Astrocyte of the spinal cord (primary cell): Measurements from ENCODE around the gene TBC1D14.

ENCODE experiments used
- DNase-seq: peaks from one replicate; pipeline ENCODE4 v3.0.0; 2011; ENCODE audit warnings: low read depth, low spot score
- H3K4me3 ChIP-seq: 2 replicates; pipeline ENCODE4 v1.5.1; 2011; ENCODE audit warnings: low read depth, mild to moderate bottlenecking, low read length, moderate library complexity
- in situ Hi-C: cut with HindIII; loops from 2 replicates; pipeline ENCODE4 v1.10.0; 2017; ENCODE audit warnings: low sequenced_read_pairs
- TF ChIP-seq, protein P1 (sequence below): IDR thresholded peaks from 2 replicates; pipeline ENCODE4 v1.5.1; 2012; ENCODE audit warnings: low read depth, mild to moderate bottlenecking, low read length, inconsistent platforms

The TBC1D14 gene

DNA sequence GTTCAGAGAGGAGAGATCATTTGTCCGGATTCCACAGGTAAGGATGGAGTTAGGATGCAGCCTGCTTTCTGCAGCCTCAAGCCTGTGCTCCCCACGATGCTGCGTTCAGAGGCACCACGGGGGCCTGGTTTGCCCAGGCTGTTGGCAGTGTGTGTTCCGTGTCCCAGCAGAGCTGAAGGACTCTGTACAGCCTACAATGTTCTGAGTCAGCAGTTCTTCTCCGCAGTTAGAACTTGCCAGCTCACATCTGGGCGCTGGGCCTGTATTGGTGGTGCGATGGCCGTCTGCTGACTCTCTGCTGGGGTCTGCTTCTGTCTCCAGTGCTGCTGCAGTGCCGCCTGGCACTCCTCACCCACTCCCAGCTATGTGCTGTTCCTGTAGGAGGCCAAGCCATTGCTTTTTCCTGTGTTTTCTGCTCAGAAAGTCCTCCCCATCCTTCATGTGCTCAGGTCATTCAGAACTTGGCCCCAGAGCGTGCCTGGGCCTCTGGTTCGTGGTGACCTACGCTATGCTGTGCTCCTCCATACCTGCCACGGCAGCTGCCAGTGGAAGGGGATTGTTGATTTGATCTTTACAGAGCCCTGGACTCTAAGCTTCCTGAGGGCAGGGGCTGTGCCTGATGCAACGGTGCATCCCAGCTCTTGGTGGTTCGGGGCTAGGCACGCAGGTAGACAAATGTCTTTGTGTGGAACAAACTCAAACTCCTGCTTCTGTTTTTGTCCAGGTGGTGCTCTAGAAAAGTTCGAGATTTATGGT is 91.0 kb downstream of the TBC1D14 start:
- in situ Hi-C loops = no loop called here
- DNase-seq = no peak
- TF ChIP-seq, protein P1, sequence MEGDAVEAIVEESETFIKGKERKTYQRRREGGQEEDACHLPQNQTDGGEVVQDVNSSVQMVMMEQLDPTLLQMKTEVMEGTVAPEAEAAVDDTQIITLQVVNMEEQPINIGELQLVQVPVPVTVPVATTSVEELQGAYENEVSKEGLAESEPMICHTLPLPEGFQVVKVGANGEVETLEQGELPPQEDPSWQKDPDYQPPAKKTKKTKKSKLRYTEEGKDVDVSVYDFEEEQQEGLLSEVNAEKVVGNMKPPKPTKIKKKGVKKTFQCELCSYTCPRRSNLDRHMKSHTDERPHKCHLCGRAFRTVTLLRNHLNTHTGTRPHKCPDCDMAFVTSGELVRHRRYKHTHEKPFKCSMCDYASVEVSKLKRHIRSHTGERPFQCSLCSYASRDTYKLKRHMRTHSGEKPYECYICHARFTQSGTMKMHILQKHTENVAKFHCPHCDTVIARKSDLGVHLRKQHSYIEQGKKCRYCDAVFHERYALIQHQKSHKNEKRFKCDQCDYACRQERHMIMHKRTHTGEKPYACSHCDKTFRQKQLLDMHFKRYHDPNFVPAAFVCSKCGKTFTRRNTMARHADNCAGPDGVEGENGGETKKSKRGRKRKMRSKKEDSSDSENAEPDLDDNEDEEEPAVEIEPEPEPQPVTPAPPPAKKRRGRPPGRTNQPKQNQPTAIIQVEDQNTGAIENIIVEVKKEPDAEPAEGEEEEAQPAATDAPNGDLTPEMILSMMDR = no peak

DNA sequence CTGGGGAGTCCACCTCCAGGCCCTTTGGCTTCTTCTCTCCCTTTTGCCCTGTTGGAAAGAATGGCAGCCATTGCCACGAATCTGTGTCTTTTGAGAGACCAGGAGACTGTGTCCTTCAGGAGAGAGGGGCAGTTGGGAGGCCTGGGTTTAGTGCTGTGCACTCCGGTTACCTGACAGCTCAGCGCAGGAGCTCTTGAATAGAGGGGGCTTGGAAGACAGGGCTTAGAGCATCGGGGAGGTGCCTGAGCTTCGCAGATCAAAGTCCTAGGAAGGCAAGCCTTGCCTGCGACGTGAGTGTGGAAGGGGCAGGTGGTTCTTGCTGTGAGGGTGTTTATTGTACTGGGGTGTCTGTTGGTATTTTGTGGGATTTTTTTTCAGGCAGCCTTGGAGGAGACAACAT is 91.6 kb downstream of the TBC1D14 start:
- H3K4me3 ChIP-seq = no peak overlapping the region
- DNase-seq = no peak
- in situ Hi-C loops = no loop called here
- TF ChIP-seq, protein P1 = no peak

More for the DNA sequence above, 91.0 kb downstream of the TBC1D14 start:
- no peak overlapping the region for H3K4me3 ChIP-seq

DNA sequence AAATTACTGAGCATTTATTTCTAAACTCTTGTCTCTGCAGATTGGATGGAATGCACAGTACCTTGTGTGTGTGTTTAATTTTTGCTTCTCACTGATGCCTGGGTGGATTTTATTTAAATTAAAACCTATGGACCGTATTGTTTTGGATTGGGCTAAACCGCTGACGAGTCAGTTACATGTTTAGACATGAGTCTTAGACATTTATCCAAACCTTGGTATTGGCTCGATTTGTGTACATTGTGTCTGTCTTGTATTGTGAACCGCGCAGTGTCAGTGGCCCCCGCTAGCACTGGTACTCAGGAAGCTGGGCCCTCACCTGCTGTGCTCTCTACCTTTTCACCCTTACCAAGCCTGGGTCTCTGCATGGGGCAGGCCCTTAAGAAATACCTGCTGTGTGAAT is 92.7 kb downstream of the TBC1D14 start:
- H3K4me3 ChIP-seq = no peak overlapping the region
- no peak for DNase-seq
- TF ChIP-seq, protein P1 = no peak
- in situ Hi-C loops = no loop called here

DNA sequence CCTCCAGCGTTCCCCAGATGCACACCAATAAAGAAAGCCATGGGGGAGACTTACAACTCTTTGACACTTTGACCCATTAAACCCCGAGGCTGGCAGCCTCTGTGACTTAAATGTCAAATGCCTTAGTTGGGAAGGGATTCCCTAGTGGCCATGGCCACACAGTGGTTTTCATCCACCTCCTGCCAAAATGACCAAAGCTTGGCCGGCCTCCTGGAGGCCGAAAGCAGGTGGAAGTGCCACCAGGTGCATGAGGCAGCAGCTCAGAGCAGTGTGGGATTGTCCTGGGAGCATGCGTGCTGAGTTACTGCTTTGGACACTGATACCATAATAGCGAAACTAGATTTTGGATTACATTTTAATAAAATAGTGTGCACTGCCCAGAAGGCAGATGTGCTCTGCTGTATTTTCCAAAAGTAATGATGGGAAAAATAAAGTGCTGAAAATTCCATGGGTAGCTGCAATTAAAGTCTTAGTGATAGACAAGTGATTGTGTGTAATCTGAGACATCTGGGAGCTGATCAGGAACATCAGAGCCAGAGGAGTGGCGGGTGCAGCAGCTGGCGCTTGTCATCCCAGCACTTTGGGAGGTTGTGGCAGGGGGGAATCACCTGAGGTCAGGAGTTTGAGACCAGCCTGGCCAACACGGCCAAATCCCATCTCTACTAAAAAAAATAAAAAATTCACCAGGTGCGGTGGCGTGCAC is 93.7 kb downstream of the TBC1D14 start:
- TF ChIP-seq, protein P1 = no peak
- in situ Hi-C loops = no loop called here
- no peak for DNase-seq
- no peak overlapping the region for H3K4me3 ChIP-seq

DNA sequence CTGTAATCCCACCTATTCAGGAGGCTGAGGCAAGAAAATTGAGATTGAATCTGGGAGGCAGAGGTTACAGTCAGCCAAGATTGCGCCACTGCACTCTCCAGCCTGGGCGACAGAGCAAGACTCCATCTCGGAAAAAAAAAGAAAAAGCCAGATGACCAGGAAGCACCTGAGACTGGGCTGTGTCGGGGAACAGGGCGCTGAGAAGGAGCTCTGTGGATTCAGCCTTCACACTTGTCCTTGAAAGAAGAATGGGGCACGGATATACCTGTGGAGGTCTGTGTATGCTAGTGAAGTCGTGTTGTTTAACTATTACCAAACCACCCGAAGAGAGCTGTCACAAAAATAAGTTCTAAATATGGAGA is 94.2 kb downstream of the TBC1D14 start:
- in situ Hi-C loops = no loop called here
- H3K4me3 ChIP-seq = no peak overlapping the region
- DNase-seq = no peak
- TF ChIP-seq, protein P1 = no peak

DNA sequence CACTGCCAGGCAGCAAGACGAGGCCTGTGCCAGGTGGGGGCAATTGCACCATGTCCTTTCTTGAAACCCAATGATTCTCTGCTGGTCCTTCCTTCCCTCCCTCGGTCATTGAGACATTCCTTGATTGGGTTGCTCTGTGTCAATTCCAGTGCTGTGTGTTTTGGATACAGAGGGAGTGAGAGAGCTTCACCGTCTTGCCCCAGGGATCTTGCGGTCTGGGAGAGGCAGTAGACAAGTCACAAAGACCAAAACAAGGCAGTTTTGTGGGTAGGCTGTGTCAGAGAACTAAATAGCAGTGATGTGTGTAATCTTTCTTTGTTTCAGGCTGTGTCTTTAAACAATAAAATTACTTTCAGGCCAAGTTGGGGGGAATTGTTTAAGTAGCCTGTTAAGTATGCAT is 94.7 kb downstream of the TBC1D14 start:
- in situ Hi-C loops = no loop called here

More for the DNA sequence above, 94.7 kb downstream of the TBC1D14 start:
- H3K4me3 ChIP-seq = no peak overlapping the region
- TF ChIP-seq, protein P1 = no peak
- DNase-seq = peak; percentile 24
